ENCODE results near the gene TMEM81. TPM values are rescaled to one million over a fixed set of nuclear protein-coding genes. Genes with fewer than 3 reads are reported as not detected.
A peak's percentile ranks its signal among the peaks of the same experiment; 100 is the strongest.

TMEM81 gene
- polyA plus RNA-seq, 2 of the 4 experiments (the other 2 are of a cell fraction): 2.2 to 4.3 TPM

DNA sequence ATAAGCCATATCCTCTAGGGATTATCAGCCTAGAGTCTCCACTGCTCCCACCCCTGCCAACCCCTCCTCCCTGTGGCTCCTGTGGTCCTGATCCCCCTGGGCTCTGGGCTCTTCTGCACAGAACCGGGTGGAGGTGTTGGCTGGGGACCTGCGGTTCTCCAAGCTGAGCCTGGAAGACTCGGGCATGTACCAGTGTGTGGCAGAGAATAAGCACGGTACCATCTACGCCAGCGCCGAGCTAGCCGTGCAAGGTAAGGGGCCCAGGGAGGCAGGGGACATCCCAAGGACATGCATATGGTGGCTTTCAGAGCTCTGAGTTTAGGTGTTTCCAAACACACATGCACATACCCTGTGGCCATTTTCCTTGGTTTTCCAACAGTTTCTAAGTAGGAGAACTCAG lies 21.9 kb downstream of the TMEM81 start:
- 75% methylated on average over 8 of the region's 8 CpGs for WGBS (ENCODE audit: missing lambda C conversion rate)
- TF ChIP-seq KDM5A (IDR thresholded peaks at IDR 0.05) (no peak), PHF8 (IDR thresholded peaks at IDR 0.05; ENCODE audit: borderline replicate concordance, low read depth) (no peak), POLR2A (IDR thresholded peaks at IDR 0.05; ENCODE audit: low read length) (no peak), ZNF302 (CRISPR knock-in tag; IDR thresholded peaks at IDR 0.05) (no peak), FOSL2 (IDR thresholded peaks at IDR 0.05) (no peak), FOSL2 (CRISPR knock-in tag; IDR thresholded peaks at IDR 0.05) (no peak), RNF2 (IDR thresholded peaks at IDR 0.05; ENCODE audit: borderline replicate concordance, low read depth) (no peak), JUNB (IDR thresholded peaks at IDR 0.05) (no peak), RFX5 (IDR thresholded peaks at IDR 0.05) (no peak), SMC3 (IDR thresholded peaks at IDR 0.05) (no peak), CBX8 (IDR thresholded peaks at IDR 0.05) (no peak), ZFP36 (IDR thresholded peaks at IDR 0.05; ENCODE audit: borderline replicate concordance, partially characterized antibody) (no peak), POLR2AphosphoS2 (conservative IDR thresholded peaks at IDR 0.05; ENCODE audit: low read length) (no peak), EHF (CRISPR knock-in tag; IDR thresholded peaks at IDR 0.05) (no peak), FOSB (CRISPR knock-in tag; IDR thresholded peaks at IDR 0.05) (no peak), CBX2 (IDR thresholded peaks at IDR 0.05; ENCODE audit: borderline replicate concordance, low read depth) (no peak), HDAC2 (IDR thresholded peaks at IDR 0.05) (no peak), MAZ (IDR thresholded peaks at IDR 0.05; ENCODE audit: borderline replicate concordance, low read depth, low read length) (no peak)
- TF ChIP-seq, protein P1, sequence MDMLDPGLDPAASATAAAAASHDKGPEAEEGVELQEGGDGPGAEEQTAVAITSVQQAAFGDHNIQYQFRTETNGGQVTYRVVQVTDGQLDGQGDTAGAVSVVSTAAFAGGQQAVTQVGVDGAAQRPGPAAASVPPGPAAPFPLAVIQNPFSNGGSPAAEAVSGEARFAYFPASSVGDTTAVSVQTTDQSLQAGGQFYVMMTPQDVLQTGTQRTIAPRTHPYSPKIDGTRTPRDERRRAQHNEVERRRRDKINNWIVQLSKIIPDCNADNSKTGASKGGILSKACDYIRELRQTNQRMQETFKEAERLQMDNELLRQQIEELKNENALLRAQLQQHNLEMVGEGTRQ (IDR thresholded peaks at IDR 0.05): no peak
- TF ChIP-seq, protein P2, sequence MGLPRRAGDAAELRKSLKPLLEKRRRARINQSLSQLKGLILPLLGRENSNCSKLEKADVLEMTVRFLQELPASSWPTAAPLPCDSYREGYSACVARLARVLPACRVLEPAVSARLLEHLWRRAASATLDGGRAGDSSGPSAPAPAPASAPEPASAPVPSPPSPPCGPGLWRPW (IDR thresholded peaks at IDR 0.05): no peak
- TF ChIP-seq, protein P3, sequence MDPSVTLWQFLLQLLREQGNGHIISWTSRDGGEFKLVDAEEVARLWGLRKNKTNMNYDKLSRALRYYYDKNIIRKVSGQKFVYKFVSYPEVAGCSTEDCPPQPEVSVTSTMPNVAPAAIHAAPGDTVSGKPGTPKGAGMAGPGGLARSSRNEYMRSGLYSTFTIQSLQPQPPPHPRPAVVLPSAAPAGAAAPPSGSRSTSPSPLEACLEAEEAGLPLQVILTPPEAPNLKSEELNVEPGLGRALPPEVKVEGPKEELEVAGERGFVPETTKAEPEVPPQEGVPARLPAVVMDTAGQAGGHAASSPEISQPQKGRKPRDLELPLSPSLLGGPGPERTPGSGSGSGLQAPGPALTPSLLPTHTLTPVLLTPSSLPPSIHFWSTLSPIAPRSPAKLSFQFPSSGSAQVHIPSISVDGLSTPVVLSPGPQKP (IDR thresholded peaks at IDR 0.05; ENCODE audit: low read depth, low read length): no peak
- ChIA-PET POLR2A (interaction anchor here (0.8 to 1.1 kb wide), 2 partner anchors 18 to 59 kb away, joined by 3 read pairs; partner anchors contain the start of gene RBBP5), CTCF (interaction anchor here (0.7 to 6.0 kb wide), 38 partner anchors 10 to 505 kb away, joined by 3 to 152 read pairs (median 9); partner anchors contain the start of genes CNTN2 and TMEM81)
- FAIRE-seq (no peak), ATAC-seq (no peak; a peak in 1 of 6 replicates), DNase-seq (ENCODE audit: low read depth in 1 of 2, low spot score in 1 of 2) (no peak)
- Histone ChIP-seq H3K4me3 (no peak overlapping the region), H3K27ac (no peak overlapping the region), H3K9me3 (no peaks in the 10 kb centered on the region), H3K4me1 (no peaks in the 10 kb centered on the region), H3K4me2 (no peak overlapping the region)

DNA sequence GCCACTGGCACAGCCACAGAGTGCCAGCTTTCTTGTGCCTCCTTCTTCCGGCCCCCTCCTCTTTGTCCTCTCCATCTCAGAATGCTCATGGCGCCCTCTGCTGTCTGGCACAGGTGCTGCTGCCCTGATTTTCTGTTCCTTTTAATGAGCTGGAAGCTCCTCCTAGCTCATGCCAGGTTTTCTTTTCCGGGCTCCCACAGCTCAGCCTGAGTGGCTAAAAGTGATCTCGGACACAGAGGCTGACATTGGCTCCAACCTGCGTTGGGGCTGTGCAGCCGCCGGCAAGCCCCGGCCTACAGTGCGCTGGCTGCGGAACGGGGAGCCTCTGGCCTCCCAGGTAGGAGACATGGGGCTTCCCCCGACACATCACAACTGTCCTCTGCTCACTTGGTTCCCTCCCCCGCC lies 22.6 kb downstream of the TMEM81 start:
- Histone ChIP-seq H3K9me3 (no peaks in the 10 kb centered on the region), H3K4me2 (no peak overlapping the region), H3K4me1 (no peaks in the 10 kb centered on the region), H3K4me3 (no peak overlapping the region), H3K27ac (no peak overlapping the region)
- CTCF ChIA-PET: interaction anchor here (0.6 to 6.0 kb wide), 78 partner anchors 9 to 504 kb away, joined by 3 to 152 read pairs (median 4); partner anchors contain the start of genes CNTN2, TMCC2 and TMEM81
- ATAC-seq (peak; percentile 53 to 86; a peak in 4 of 6 replicates), FAIRE-seq (no peak), DNase-seq (ENCODE audit: low read depth in 1 of 2, low spot score in 1 of 2) (peak; percentile 62 to 78)
- no peak for TF ChIP-seq NPAS2 (CRISPR knock-in tag; IDR thresholded peaks at IDR 0.05; ENCODE audit: borderline replicate concordance)
- TF ChIP-seq MAFK (IDR thresholded peaks at IDR 0.05; ENCODE audit: partially characterized antibody): no peak
- TF ChIP-seq, protein P4, sequence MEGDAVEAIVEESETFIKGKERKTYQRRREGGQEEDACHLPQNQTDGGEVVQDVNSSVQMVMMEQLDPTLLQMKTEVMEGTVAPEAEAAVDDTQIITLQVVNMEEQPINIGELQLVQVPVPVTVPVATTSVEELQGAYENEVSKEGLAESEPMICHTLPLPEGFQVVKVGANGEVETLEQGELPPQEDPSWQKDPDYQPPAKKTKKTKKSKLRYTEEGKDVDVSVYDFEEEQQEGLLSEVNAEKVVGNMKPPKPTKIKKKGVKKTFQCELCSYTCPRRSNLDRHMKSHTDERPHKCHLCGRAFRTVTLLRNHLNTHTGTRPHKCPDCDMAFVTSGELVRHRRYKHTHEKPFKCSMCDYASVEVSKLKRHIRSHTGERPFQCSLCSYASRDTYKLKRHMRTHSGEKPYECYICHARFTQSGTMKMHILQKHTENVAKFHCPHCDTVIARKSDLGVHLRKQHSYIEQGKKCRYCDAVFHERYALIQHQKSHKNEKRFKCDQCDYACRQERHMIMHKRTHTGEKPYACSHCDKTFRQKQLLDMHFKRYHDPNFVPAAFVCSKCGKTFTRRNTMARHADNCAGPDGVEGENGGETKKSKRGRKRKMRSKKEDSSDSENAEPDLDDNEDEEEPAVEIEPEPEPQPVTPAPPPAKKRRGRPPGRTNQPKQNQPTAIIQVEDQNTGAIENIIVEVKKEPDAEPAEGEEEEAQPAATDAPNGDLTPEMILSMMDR (IDR thresholded peaks at IDR 0.05): peak; percentile 88
- no peak for TF ChIP-seq ESRRA (IDR thresholded peaks at IDR 0.05; ENCODE audit: borderline replicate concordance, low read length)
- TF ChIP-seq NR3C1 (IDR thresholded peaks at IDR 0.05): no peak
- no peak for TF ChIP-seq SREBF2 (IDR thresholded peaks at IDR 0.05)
- peak; percentile 80 to 89 for TF ChIP-seq RAD21 (conservative IDR thresholded peaks at IDR 0.05 in 1 of 2, IDR thresholded peaks at IDR 0.05 in 1 of 2)
- TF ChIP-seq, protein P3 (IDR thresholded peaks at IDR 0.05; ENCODE audit: low read depth, low read length): no peak
- TF ChIP-seq SMC3 (IDR thresholded peaks at IDR 0.05): peak; percentile 91
- peak; percentile 81; the same call in 1 of the 2 replicates for TF ChIP-seq MAZ (IDR thresholded peaks at IDR 0.05; ENCODE audit: borderline replicate concordance, low read depth, low read length)
- POLR2A ChIA-PET: interaction anchor here (0.8 kb wide), 1 partner anchor 17 kb away, joined by 3 read pairs; no protein-coding TSS in a partner anchor
- WGBS (ENCODE audit: missing lambda C conversion rate): 42% methylated on average over 13 of the region's 13 CpGs

All from A549 (cell line).